Stomach (tissue), 19 donors: ENCODE measurements around the gene ZNF354C. TPM values are rescaled to one million over a fixed set of nuclear protein-coding genes. Genes with fewer than 3 reads are reported as not detected.
A peak's percentile ranks its signal among the peaks of the same experiment; 100 is the strongest.

Source experiments
- DNase-seq, 2 donors: peaks; one replicate each; pipeline versions ENCODE4 v3.0.0 to v3.0.0-alpha.2; 2013 to 2019
- H3K27ac ChIP-seq, 5 donors: fragments of 200-600 bp in 4 of 5; sonication (generic) in 4 of 5; one replicate each; pipeline ENCODE4 v1.5.1; 2013 to 2019; ENCODE audit warnings: mild to moderate bottlenecking in 1 of 5, moderate library complexity in 1 of 5
- H3K27me3 ChIP-seq, 3 donors: fragments of 200-600 bp; sonication (generic); one replicate each; pipeline ENCODE4 v1.5.1; 2017 to 2019; ENCODE audit warnings: mixed run types in 1 of 3
- H3K36me3 ChIP-seq, 4 donors: fragments of 200-600 bp; sonication (generic); 1 replicate in 3 of 4; 2 replicates in 1 of 4; pipeline ENCODE4 v1.5.1; 2016 to 2019
- H3K4me1 ChIP-seq, 4 donors: fragments of 200-600 bp; sonication (generic); one replicate each; pipeline ENCODE4 v1.5.1; 2016 to 2019
- H3K4me3 ChIP-seq, 4 donors: fragments of 200-600 bp; sonication (generic) in 3 of 4; one replicate each; pipeline ENCODE4 v1.5.1; 2016 to 2019; ENCODE audit warnings: mild to moderate bottlenecking in 1 of 4
- H3K9me3 ChIP-seq, 4 donors: fragments of 200-600 bp; sonication (generic); one replicate each; pipeline ENCODE4 v1.5.1; 2016 to 2019
- EP300 ChIP-seq: sonication (generic); formaldehyde crosslinking; IDR thresholded peaks from one replicate; pipeline ENCODE4 v1.6.1; 2017; ENCODE audit warnings: antibody characterized with exemption
- POLR2A ChIP-seq, 4 donors: fragments of 450-650 bp; IDR thresholded peaks; one replicate each; pipeline ENCODE4 v1.6.1; 2016; ENCODE audit warnings: antibody characterized with exemption in 4 of 4, control low read depth in 2 of 4, mild to moderate bottlenecking in 1 of 4, moderate library complexity in 1 of 4
- POLR2AphosphoS5 ChIP-seq, 3 donors: sonication (generic); formaldehyde crosslinking; IDR thresholded peaks; one replicate each; pipeline ENCODE4 v1.6.1; 2016; ENCODE audit warnings: antibody characterized with exemption in 3 of 3
- WGBS, 5 donors: extraction: QIAGEN DNeasy Blood & Tissue Kit in 3 of 5; methylation state at CpG; one replicate each; pipeline versions ENCODE4 v1.1.5 to v1.1.7; 2013 to 2018; 5-methylcytosine and 5-hydroxymethylcytosine counted together
- intact Hi-C: fragments of 100-400 bp; cut with DNase I; formaldehyde crosslinking; loops from one replicate; pipeline ENCODE4 v1.15.1; 2023; ENCODE audit warnings: low total_unique reads
- long read RNA-seq, 10 donors: transcript quantifications; one replicate each; lab custom pipeline, GENCODE V29; 2026
- polyA plus RNA-seq, 3 donors: library from polyadenylated mRNA; stranded (reverse); fragments of 200-250 nt; gene quantifications; one replicate each; pipeline ENCODE4 v1.2.3, GENCODE V29; 2013
- total RNA-seq, 5 donors: library from RNA; depleted of rRNA; stranded (reverse); fragments of >200 nt; gene quantifications; one replicate each; pipeline versions ENCODE4 v1.1.0 to v1.2.3, GENCODE V29; 2014 to 2016
- TF ChIP-seq, protein P1 (sequence below), 7 experiments: fragments of 450-650 bp in 4 of 7; fragments of 200-600 bp in 3 of 7; sonication (generic) in 3 of 7; IDR thresholded peaks; one replicate each; pipeline ENCODE4 v1.5.1; 2016 to 2019; ENCODE audit warnings: antibody characterized with exemption in 7 of 7, control low read depth in 2 of 7, mild to moderate bottlenecking in 1 of 7
- donor health status: healthy with polysubstance abuse.
- donor health status: Bipolar disorder and iron deficiency.
- donor health status: healthy.

The ZNF354C gene
- 10 to 100 TPM in 2 of 5 donors, 1 to 10 TPM in 2, not detected in 1; 1.3 to 13.6 (median 7.7) TPM for total RNA-seq
- 1 to 10 TPM in 2 of 3 donors, under 1 TPM in 1; 0.92 to 1.2 (median 1.1) TPM for polyA plus RNA-seq
- long read RNA-seq, donor 1: 0 reads
- long read RNA-seq, donor 2, full-length matches to known transcripts: 4 of 4 reads
- long read RNA-seq, donor 2, partial matches to known transcripts: 0 of 4 reads
- long read RNA-seq, donor 2, other reads (novel, unspliced or antisense): 0 of 4 reads
- long read RNA-seq, donor 3, full-length matches to known transcripts: 1 of 1 reads
- long read RNA-seq, donor 3, partial matches to known transcripts: 0 of 1 reads
- long read RNA-seq, donor 3, other reads (novel, unspliced or antisense): 0 of 1 reads
- long read RNA-seq, donor 4: 0 reads
- long read RNA-seq, donor 5, full-length matches to known transcripts: 1 of 1 reads
- long read RNA-seq, donor 5, partial matches to known transcripts: 0 of 1 reads
- long read RNA-seq, donor 5, other reads (novel, unspliced or antisense): 0 of 1 reads
- long read RNA-seq, donor 6, full-length matches to known transcripts: 2 of 2 reads
- long read RNA-seq, donor 6, partial matches to known transcripts: 0 of 2 reads
- long read RNA-seq, donor 6, other reads (novel, unspliced or antisense): 0 of 2 reads
- long read RNA-seq, donor 7, full-length matches to known transcripts: 3 of 3 reads
- long read RNA-seq, donor 7, partial matches to known transcripts: 0 of 3 reads
- long read RNA-seq, donor 7, other reads (novel, unspliced or antisense): 0 of 3 reads
- long read RNA-seq, donor 8, full-length matches to known transcripts: 4 of 4 reads
- long read RNA-seq, donor 8, partial matches to known transcripts: 0 of 4 reads
- long read RNA-seq, donor 8, other reads (novel, unspliced or antisense): 0 of 4 reads
- long read RNA-seq, donor 9: 0 reads
- long read RNA-seq, donor 10, full-length matches to known transcripts: 1 of 1 reads
- long read RNA-seq, donor 10, partial matches to known transcripts: 0 of 1 reads
- long read RNA-seq, donor 10, other reads (novel, unspliced or antisense): 0 of 1 reads

DNA sequence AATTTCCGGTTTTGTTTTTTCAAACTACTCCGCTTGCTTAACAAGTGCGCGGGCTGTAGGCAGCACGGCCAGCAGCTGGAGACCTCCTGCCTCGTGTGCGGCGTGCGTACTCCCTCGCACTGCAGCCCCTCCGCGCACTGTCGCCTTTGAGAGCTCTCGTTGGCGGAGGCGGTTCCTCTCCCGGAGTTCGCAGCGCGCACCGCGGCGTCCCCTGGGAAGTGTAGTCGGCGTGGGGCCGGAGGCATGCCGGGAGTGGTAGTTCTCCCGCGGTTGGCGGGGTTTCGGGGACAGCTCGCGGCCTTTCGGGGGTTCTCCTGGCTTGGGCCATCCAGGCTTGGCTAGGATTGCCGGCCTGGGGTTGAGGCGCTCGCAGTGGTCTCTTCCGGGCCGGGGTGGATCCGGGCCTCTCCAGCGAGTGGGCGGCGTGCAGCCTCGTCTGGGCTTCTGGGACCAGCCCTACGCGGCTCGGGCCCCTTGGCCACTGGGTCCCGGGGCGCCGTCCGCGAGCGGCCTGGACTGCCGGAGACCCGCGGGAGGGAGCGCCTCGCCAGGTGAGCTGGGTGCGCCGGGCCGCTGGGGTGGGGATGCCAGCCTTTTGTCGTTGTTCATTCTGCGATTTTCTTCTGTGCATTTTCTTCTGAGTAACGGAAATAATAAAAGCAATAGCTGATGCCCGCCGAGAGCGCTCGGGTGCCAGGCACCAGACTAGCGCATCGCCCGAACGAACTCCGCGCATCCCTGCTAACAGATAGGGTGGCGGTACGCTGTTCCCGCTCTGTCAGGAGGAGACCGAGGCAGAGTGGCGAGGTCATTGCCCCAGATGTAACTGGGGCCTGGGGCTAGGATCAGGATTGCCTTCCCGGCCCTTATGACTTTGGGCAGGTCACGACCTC lies at the start of gene ZNF354C:
TSS of gene ZNF354C (plus strand) at position 258 of the 893 bp plus-strand sequence. CDS start 1,696 bp downstream, outside the sequence.
- Histone ChIP-seq H3K4me1 (peaks cover 11 to 23% (median 19%) of the 10 kb centered on the region in 4 donors), H3K9me3 (peaks cover 2 to 32% (median 16%) of the 10 kb centered on the region in 4 donors), H3K27ac (peak within 1 kb of the TSS; percentile 70 to 87 (median 81)), H3K27me3 (no peaks in the 10 kb centered on the region), H3K36me3 (peaks cover 0 to 33% (median 31%) of the 10 kb centered on the region in 4 donors), H3K4me3 (peak within 1 kb of the TSS; percentile 81 to 96 (median 90))
- intact Hi-C loops: no loop called here
- DNase-seq: peak; percentile 86 to 97
- WGBS, 5 donors: 2 to 5% (median 4%) methylated on average over 48 to 81 of the region's 81 CpGs
- TF ChIP-seq POLR2AphosphoS5 (IDR thresholded peaks at IDR 0.05): peak; percentile 75 to 90 (median 82)
- TF ChIP-seq, protein P1, sequence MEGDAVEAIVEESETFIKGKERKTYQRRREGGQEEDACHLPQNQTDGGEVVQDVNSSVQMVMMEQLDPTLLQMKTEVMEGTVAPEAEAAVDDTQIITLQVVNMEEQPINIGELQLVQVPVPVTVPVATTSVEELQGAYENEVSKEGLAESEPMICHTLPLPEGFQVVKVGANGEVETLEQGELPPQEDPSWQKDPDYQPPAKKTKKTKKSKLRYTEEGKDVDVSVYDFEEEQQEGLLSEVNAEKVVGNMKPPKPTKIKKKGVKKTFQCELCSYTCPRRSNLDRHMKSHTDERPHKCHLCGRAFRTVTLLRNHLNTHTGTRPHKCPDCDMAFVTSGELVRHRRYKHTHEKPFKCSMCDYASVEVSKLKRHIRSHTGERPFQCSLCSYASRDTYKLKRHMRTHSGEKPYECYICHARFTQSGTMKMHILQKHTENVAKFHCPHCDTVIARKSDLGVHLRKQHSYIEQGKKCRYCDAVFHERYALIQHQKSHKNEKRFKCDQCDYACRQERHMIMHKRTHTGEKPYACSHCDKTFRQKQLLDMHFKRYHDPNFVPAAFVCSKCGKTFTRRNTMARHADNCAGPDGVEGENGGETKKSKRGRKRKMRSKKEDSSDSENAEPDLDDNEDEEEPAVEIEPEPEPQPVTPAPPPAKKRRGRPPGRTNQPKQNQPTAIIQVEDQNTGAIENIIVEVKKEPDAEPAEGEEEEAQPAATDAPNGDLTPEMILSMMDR (IDR thresholded peaks at IDR 0.05): no peak

DNA sequence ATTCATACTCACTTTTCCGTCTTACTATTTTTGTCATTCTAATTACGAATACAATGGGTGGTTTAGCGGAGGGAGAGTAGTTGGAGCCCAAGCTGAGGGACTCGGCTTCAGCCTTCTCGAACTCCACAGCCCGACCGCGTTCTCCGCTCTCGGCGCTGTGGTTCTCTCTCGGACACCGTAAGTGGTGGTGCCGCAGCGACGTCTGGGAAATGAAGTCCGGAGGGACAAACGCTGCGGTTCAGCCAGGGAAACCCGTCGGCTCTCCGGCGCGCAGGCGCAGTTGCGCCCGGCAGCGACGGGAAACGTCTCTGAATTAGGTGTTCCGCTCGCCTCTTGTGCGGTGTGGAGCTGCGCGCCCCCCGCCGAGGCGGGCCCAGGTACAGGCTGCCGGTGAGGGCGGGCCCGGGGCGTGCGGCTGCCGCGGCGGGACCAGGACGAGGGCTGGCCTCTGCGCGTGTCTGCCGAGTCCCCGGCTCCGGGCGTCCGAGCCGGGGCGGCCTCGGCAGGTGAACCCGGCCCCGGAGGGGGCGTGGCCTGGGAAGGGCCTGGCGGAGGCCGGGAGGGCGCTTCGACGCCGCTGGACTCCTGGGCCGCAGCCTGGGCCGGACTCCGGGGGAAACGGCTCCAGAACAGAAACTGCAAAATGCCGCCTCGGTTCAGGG lies 36.5 kb upstream of the ZNF354C start, which contains the start of gene ZNF879:
TSS of gene ZNF879 (plus strand) at position 277 of the 662 bp plus-strand sequence. CDS start 1,201 bp downstream, outside the sequence.
- H3K27ac ChIP-seq: peak within 1 kb of the TSS; percentile 80 to 96 (median 92)
- whole genome bisulfite sequencing, 5 donors: 0 to 1% (median 0%) methylated on average over 26 to 72 of the region's 72 CpGs
- H3K4me1 ChIP-seq: peaks cover 9 to 16% (median 13%) of the 10 kb centered on the region in 4 donors
- peaks cover 10 to 38% (median 30%) of the 10 kb centered on the region in 4 donors for H3K9me3 ChIP-seq
- no peaks in the 10 kb centered on the region for H3K27me3 ChIP-seq
- DNase-seq: peak; percentile 94 to 98
- H3K4me3 ChIP-seq: peak within 1 kb of the TSS; percentile 61 to 83 (median 78)
- intact Hi-C loops: no loop called here
- TF ChIP-seq, protein P1 (IDR thresholded peaks at IDR 0.05): no peak
- peak; percentile 68 to 97 (median 88) for TF ChIP-seq POLR2AphosphoS5 (IDR thresholded peaks at IDR 0.05)
- peaks cover 26 to 38% (median 35%) of the 10 kb centered on the region in 4 donors for H3K36me3 ChIP-seq

DNA sequence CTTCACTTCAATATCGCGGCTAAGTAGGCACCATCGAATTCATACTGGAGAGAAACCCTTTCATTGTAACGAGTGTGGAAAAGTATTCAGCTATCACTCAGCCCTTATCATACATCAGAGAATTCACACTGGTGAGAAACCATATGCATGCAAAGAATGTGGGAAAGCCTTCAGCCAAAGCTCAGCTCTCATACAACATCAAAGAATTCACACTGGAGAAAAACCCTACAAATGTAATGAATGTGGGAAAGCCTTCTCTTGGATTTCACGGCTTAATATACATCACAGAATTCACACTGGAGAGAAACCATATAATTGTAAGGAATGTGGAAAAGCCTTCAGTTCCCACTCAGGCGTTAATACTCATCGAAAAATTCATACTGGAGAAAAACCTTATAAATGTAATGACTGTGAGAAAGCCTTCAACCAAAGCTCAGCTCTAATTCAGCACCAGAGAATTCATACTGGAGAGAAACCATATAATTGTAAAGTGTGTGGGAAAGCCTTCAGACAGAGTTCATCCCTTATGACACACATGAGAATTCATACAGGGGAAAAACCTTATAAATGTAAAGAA lies 27.1 kb upstream of the ZNF354C start:
- intact Hi-C loops: no loop called here
- H3K4me3 ChIP-seq: no peak overlapping the region
- H3K36me3 ChIP-seq: peaks cover 49 to 69% (median 57%) of the 10 kb centered on the region in 4 donors
- TF ChIP-seq, protein P1 (IDR thresholded peaks at IDR 0.05): no peak
- no peak for TF ChIP-seq EP300
- TF ChIP-seq POLR2AphosphoS5 (IDR thresholded peaks at IDR 0.05): no peak
- TF ChIP-seq POLR2A (IDR thresholded peaks at IDR 0.05): no peak
- no peaks in the 10 kb centered on the region for H3K4me1 ChIP-seq
- H3K27ac ChIP-seq: no peak overlapping the region
- WGBS, 5 donors: 96 to 99% (median 98%) methylated on average over 7 of the region's 7 CpGs
- no peaks in the 10 kb centered on the region for H3K27me3 ChIP-seq
- no peak for DNase-seq
- H3K9me3 ChIP-seq: peaks cover 68 to 100% (median 99%) of the 10 kb centered on the region in 4 donors
